GM19099 (cell line): Measurements from ENCODE around the gene C5orf24.
A peak's percentile ranks its signal among the peaks of the same experiment; 100 is the strongest.

Experiments used
- POLR2A ChIP-seq: IDR thresholded peaks from 3 replicates; pipeline ENCODE4 v1.6.1; 2011; ENCODE audit warnings: low read depth; ENCODE audit not compliant: insufficient read length; ENCODE audit errors: extremely low read depth

C5orf24 gene

DNA sequence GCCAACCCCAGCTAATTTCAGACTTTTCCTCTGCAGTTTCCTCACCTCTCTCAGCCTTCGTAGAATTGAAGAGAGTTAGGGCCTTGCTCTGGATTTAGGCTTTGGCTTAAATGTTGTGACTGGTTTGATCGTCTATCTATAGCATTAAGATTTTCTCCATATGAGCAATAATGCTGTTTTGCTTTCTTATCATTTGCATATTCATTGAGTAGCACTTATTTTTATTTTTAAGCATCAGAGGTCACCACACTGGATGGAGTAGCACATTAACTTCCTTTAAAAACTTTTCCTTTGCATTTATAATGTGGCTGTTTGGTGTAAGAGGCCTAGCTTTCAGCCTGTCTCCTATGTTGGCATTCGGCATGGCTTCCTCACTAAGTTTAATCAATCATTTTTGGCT is 46.5 kb downstream of the C5orf24 start:
- no peak for TF ChIP-seq POLR2A

DNA sequence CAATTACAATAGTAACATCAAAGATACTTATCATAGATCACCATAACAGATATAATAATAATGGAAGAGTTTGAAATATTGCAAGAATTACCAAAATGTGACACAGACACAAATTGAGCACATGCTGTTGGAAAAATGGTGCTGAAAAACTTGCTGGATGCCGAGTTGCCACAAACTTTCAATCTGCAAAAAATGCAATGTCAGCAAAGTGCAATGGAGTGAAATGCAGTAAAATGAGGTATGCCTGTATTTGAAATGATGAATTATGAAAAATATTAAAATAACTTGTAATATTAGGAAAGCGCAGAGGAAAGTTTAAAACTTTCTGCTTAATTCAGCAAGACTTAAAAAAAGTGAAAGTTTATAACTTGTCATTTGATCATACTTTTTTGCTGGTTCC is 47.2 kb downstream of the C5orf24 start:
- no peak for TF ChIP-seq POLR2A

DNA sequence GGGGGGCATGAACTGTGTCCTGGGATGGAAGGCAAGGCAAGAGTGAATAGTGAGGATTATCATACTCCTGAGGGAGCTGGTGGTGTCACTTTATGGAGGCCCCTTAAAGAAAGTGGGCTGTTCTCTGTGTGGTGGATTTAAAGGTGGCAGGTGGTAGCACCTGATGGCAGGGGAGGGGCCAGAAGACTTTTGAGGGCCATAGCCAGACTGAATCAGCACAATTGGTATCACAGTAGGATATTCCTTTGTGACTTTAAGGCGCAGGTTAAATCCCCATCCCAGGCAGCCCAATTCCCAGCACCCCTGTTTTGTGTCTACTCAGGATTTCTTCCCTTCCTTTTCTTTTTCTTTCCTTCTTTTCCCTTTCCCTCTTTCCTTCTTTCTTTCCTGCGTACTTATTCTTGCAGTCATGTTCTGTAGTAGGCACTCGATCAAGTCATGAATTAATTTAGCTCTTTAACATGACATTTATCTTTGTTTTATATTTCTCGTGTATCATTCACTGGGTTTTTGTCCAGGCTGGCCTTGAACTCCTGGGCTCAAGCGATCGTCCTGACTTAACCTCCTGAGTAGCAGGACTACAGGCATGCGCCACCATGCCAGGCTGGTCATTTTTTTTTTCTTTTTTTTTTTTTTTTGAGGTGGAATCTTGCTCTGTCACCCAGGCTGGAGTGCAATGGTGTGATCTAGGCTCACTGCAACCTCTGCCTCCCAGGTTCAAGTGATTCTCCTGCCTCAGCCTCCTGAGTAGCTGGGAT is 48.2 kb downstream of the C5orf24 start:
- TF ChIP-seq POLR2A = no peak

GRCh38 chr5:134902071-134902801 is 56.5 kb downstream of the C5orf24 start:
- TF ChIP-seq POLR2A = no peak

- peak; percentile 68 for TF ChIP-seq POLR2A
Observed at GRCh38 chr5:134904610-134905245, 59.0 kb downstream of the C5orf24 start, which contains the start of gene PCBD2. TSS of gene PCBD2 (plus strand) at chr5:134905131. CDS start at chr5:134905140, 9 bp downstream.

DNA sequence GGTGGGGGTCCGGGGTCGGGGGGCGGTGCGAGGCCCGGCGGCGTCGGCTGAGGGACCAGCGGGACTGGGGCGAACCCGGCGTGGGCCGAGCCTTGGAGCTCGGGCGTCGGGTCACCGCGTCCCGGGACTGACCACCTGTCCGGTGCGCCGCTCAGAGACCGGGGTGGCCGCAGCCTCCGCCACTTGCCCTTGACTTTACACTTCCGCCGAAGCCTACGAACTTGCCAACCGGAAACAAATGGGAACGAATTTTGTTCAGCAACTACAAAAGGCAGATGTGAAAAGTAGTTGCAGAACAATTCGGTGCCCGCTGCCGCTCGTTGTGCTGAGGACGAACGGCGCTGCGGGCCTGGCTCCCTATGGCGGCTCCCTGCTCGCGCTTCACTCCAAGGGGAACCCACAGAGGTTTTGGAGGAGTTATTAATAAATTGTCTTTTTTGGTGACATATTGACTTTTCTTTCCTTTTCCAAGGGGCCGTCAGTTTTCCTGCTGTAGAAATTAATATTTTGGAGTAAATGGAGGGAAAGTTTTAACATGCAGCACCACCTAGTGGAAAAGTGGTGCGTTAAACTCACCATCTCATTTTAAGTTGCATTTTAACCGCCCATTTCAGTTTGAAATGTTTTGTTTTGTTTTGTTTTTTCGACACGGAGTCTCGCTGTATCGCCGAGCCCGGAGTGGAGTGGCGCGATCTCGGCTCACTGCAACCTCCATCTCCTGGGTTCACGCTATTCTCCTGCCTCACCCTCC is 59.7 kb downstream of the C5orf24 start:
- TF ChIP-seq POLR2A = no peak

DNA sequence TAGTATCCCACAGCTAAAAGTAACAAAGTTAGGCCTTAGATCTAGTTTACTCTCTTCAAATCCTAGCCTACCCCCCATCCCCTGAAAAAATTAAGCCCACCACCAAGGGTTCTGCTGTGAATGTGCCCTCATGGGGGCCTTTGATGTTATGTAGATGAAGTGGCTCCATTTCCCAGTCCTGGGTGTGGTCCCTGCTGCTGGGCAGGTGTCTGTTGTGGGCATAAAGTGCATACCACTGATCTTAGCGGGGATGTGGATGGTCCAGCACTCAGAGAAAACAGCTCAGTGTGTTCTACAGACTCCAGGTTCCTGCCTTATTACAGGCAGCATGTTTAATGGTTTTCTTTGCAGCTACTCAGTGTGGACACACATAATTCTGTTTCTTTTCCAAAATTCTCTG is 61.0 kb downstream of the C5orf24 start:
- no peak for TF ChIP-seq POLR2A
